Activated T-cell treated with anti-CD3 and anti-CD28 coated beads for 1 hour (primary cell): ENCODE results near the gene SPAG16.
"Not testable (repeated sequence)": the region's sequence is repeated elsewhere in the genome, so short reads cannot be mapped to it uniquely, and the experiment has no call there.

Experiments
- DNase-seq: peaks from one replicate; pipeline ENCODE4 v3.0.0-alpha.2; 2020; ENCODE audit warnings: low read depth

SPAG16 gene

GRCh38 chr2:213410687-213411086 is 126.4 kb downstream of the SPAG16 start:
- not testable (repeated sequence) for DNase-seq

DNA sequence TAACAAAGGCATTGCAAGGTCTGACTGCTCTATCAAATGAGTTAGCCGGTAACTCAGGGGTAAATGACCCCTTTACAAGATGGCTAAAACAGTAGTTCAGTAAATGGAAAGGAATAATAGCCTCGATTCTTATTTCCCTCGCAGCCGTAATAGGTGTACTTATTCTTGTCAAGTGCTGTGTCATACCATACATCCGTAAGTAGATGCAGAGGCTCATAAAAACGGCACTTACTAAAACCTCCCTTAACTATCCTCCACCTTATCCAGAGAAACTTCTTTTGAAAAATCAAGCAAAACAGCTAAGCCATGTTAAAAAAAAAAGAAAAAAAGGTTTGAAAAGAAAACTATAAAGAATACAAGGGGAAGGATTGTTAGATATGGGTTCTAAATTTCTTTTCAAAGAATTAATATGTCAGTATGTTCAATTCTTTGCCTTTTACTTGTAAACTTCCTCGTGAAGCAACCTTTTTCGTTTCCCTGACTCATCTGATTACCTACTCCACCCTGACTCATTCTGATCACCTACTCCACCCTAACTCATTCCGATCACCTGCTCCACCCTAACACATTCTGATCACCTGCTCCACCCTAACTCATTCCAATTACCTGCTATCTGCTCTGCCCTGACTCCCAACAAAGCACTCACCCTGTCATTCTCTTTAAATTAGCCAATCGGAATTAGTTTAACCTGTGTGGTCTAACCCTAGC is 127.5 kb downstream of the SPAG16 start:
- no peak for DNase-seq

GRCh38 chr2:213415093-213415492 is 130.8 kb downstream of the SPAG16 start:
- no peak for DNase-seq

- no peak for DNase-seq
These were observed 132.6 kb downstream of the SPAG16 start for GRCh38 chr2:213416832-213417231.

GRCh38 chr2:213419980-213420379 is 135.7 kb downstream of the SPAG16 start:
- no peak for DNase-seq

- DNase-seq: no peak
These were observed 136.6 kb downstream of the SPAG16 start for GRCh38 chr2:213420828-213421385.

- DNase-seq: no peak
These were observed 137.9 kb downstream of the SPAG16 start for GRCh38 chr2:213422211-213422610.

GRCh38 chr2:213425618-213426017 is 141.4 kb downstream of the SPAG16 start:
- no peak for DNase-seq

- DNase-seq: no peak
These were observed 145.3 kb downstream of the SPAG16 start for GRCh38 chr2:213429516-213429915.

DNA sequence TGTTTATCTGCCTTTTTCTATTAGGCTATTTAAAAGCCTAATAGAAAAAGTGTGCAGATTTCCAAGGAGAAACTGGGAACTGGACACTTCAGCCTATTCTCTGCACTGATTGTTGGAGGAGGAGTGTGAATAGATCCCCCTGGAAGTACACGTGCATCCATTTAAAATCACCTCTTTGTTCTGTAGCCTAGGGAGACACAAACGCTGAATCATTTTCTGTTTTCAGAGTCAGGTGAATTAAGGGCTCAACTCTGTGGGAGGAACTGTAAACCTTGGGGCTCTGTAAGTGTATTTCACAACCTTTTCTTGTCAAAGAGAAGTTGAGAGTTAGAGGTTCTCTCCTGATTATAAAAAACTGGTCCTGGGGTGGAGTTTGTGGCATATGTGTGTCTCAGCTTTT is 159.7 kb downstream of the SPAG16 start:
- DNase-seq: no peak

DNA sequence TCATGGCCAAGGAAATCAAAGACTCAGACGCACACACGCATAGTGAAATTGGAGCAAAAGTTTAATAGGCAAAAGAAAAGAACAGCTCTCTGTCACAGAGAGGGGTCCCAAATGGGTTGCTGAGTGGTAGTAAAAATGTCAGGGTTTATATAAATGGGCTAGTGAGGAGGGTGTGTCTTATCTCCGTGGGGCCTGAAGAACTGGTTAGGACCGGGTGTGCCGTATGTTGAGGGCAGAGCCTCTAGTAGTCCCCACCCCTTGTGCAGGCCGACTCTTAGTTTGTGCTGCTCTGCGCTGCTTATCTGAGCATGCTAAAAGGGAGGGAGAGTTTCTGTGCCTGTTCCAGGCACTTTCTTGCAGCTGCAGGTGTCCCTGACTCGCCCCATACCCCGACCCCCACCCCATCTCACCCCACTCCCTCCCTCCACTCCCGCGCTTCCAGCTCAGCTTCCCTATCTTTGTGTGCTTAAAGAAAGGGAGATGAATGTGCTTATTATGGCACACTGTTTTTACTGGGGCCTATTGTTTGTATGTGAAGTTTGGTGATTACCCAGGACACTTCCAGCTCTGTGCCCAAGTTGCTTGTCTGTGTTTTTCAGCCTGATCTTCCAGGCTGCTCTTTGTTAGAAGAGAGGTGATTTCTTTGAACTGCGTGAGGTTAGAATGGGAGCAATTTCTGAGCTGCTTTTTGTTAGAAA is 167.4 kb downstream of the SPAG16 start:
- no peak for DNase-seq

DNA sequence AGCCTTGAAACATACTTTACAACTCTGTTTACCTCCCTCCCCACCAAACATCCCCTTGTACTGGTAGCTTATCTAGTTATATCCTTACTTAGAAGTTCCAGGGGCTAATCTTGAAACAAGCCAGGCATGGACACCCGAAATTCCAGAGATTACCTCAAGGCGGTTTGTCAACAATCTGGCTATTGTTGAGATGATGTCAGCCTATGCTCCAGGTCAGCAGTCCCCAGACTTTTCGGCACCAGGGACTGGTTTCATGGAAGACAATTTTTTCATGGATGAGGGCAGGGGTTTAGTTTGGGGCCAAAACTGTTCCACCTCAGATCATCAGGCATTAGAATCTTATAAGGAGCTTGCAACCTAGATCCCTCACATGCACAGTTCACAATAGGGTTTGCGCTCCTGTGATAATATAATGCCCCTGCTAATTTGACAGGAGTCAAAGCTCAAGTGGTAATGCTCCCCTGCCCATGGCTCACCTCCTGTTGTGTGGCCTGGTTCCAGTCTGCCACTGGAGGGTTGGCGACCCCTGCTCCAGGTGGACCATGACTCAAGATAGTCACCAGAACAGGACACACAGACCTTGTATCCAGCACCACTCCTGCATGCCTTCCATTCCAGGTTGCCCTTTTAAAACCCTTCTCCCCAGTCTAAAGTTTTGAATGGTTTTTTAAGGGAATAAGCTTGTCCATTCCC is 171.2 kb downstream of the SPAG16 start:
- no peak for DNase-seq

GRCh38 chr2:213475433-213475832 is 191.2 kb downstream of the SPAG16 start:
- no peak for DNase-seq

- no peak for DNase-seq
These were observed 192.4 kb downstream of the SPAG16 start for GRCh38 chr2:213476641-213477040.

- no peak for DNase-seq
These were observed 205.8 kb downstream of the SPAG16 start for GRCh38 chr2:213490087-213490486.

DNA sequence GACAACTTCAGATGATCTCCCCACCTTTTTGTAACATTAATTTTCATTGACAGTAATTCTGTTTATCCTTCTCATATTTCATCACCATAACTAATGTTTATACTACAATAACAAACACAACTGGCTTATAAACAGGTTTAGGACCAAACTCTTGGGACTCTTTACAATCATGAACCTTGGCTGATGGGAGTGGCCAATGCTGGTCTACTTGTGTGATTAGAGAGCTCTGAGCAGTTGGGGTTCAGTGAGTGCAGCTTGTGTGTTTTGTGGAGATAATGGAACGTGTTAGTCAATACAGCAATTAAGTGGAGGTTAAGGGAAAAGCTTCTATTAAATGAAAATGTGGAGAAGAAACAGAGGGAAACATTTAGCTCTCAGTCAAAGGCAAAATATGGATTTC is 207.1 kb downstream of the SPAG16 start:
- DNase-seq: no peak

DNA sequence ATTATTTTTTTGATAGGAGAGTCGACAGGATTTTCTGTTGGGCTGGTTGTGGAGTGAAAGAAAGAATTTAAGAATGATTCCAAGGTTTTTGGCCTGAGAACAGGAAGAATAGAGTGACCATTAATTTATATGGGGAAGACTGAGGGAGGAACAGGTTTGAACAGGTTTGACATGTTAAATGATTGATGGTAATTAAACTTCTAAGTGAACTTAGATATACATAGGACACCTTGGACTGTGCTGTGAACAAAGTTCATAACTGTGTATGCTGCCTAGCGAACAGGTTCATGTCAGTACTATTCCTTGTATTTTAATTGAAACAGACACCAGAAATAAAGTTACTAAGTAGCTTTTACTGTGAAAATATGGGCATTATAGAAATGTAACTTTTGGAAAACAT is 212.0 kb downstream of the SPAG16 start:
- DNase-seq: no peak

- no peak for DNase-seq
These were observed 216.6 kb downstream of the SPAG16 start for GRCh38 chr2:213500881-213501280.

- no peak for DNase-seq
These were observed 239.9 kb downstream of the SPAG16 start for GRCh38 chr2:213524164-213524563.

DNA sequence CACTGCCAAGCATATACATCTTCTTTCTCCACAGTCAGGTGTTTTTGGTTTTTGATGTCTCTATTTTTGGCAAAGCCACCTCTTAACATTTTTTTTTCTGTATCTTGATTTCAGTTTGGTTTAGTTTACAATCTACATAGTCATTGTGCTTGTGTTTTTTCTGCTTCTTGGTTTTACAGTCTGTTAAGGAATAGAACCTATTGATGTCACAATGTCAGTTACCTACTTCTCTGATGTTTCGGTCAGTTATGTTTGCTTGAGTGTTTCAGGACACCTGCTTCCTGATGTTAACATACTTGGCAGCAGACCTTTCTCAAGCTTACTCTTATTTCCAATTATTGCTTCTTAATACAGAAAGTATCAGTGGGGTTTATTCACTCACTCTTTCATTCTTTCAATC is 253.3 kb downstream of the SPAG16 start:
- DNase-seq: no peak

DNA sequence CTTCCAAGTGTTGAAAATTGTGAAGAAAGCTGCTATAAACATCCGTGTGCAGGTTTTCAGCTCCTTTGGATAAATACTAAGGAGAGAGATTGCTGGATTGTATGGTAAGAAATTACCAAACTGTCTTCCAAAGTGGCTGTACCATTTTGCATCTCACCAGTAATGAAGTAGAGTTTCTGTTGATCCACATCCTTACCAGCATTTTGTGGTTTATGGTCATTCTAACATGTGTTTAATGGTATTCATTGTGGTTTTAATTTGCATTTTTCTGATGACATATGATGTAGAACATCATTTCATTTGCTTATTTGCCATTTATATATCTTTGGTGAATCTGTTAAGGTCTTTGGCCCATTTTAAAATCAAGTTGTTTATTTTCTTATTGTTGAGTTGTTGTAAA is 260.7 kb downstream of the SPAG16 start:
- DNase-seq: no peak

DNA sequence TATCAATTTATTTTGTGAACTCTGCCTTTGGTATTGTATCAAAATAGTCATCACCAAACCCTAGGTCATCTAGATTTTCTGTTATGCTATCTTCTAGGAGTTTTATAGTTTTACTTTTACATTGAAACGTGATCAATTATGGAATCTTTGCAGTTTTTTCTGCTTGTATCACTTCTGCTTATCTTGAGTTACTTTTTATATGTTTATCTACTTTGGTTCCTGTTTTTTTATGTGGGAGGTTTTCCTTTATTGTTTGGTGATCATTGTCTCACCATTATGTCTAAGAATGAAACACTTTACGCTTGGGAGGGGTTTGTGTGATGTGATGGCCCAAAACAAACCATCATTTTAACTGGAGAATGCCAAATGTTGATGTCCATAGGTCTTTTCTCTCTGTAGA is 261.2 kb downstream of the SPAG16 start:
- no peak for DNase-seq

DNA sequence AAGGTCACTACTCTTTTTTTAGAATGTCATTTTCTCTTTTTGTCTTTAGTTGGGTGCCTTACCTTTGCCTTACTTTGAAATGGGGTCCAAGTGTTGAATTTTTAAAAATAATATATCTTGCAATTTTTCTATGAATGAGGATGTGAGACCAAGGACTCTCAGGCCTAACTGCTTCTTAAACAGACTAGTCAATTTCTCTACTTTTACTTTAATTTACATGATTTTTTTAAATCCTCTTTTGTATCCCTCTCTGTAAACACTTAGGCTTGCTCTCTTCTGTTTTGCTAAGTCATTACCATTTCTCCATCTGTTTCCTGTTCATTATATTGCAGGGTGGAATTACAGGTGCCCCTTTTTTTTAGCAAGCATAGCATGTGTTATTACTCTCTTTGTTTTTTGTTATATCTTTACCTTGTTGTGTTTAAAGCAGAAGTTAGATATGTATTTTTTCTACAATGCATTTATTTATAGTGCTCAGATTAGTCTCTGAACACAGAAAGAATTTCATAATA is 261.8 kb downstream of the SPAG16 start:
- no peak for DNase-seq
